ENCODE data around the gene ANO7. TPM values are rescaled to one million over a fixed set of nuclear protein-coding genes. Genes with fewer than 3 reads are reported as not detected.
"Not testable (repeated sequence)": the region's sequence is repeated elsewhere in the genome, so short reads cannot be mapped to it uniquely, and the experiment has no call there.

Gene ANO7
- total RNA-seq, 1 donor from 2014 or later = 1.4 TPM

DNA sequence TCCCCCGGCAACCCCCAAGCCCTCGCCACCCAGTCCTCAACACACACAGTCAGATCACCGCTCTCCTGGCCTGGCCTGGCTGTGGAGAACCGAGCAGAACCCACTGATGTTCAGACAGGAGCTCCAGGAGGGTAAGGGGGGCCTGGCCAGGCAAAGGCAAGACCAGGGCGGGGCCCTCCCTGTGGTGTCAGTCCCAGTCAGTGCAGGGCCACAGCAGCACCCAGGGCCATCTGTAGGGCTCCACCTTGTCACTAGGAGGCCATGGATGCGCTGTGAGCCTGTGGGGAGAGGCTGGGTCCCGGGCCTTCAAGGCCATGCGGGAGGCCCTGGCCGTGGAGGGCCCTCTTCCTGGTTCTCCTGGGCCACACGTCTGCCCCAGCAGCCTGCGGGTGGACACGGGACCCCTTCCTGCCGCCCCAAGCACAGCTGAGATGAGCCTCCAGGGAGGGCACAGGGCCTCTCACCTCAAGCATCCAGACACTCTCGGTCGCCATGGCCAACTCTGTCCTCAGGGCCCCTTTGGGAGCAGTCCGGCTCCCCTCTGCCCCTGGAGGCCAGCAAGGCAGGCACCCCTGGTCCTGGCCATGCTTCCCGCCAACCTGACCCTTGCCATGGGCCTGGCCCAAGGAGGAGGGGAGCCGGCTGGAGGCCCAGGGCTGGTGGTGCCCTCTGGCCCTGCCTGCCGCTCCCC lies 2.0 kb downstream of the ANO7 start:
- DNase-seq (ENCODE audit: low spot score) = no peak

DNA sequence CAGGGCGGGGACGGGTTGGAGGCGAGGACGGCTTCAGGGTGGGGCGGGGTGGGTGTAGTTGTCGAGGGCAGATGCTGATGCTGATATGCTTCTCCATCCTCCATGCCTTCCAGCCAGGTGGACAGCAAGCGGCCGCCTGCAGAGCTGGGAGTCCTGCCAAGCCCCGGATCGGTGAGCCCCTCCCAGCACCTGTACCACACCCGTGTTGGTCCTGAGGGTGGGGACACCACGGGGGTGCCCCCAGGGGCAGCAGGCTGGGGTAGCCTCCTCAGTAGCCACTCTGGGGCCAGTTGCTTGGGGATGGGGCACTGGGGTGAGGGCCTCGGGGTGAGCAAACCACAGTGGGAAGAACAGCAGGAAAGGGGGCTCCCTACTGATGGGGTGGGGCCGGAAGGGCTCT lies 2.6 kb downstream of the ANO7 start:
- no peak for DNase-seq (ENCODE audit: low spot score)

DNA sequence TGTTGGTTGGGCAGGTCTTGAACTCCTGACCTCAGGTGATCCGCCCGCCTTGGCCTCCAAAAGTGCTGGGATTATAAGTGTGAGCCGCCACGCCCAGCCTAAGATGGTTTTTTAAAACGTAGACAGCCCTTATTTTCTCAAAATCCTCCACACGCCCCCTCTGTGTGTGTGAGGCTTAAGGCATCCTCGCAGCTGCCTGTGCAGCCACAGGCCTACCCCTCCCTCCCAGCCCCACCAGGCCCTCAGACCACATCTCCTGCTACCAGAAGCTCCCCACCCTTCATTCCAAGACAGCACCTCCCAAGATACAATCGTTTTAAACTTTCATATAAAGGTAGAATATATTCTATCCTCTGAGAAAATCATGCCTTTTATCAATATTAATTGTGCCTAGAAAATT lies 4.8 kb downstream of the ANO7 start:
- no peak for DNase-seq (ENCODE audit: low spot score)

DNA sequence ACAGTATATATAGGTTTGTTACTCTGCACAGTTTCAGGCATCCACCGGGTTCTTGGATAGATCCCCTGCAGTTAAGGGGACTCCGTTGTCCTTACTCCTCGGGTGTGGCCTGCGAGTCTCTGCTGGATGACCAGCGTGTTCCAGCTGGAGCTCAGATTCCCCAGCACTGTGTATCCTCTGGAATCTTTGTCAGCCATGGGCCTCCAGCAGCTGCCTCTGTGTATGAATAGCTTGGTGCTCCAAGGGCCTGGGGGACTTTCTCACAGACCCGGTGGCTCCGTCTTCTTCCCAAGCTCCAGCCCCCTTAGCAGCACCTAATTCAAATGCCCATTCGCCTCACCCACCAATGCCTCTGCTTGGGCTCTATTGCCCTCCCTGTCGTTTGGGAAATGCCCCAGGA lies 6.3 kb downstream of the ANO7 start:
- no peak for DNase-seq (ENCODE audit: low spot score)

DNA sequence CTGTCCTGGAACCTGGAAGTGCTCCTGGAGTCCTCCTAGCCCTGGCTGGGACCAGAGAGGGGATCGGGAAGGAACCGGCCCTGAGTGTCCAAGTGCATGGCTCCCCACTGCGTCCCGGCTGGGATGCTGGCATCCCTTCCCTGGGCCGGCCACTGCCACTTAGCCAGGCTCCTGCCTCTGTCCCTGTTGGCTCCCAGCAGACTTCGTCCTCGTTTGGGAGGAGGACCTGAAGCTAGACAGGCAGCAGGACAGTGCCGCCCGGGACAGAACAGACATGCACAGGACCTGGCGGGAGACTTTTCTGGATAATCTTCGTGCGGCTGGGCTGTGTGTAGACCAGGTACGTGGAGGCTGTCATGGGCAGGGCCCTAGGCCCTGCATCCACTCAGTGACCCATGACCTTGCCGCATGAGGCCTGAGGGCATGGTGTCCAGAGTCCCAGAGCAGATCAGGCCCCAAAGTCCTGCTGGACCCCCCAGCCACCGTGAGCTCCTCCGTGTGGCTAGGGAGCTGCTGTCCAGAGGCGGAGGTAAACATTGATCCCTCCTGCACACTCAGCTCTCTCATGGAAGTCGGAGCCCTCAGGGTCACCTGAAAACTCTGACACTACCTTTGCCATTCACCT lies 7.1 kb downstream of the ANO7 start:
- no peak for DNase-seq (ENCODE audit: low spot score)

DNA sequence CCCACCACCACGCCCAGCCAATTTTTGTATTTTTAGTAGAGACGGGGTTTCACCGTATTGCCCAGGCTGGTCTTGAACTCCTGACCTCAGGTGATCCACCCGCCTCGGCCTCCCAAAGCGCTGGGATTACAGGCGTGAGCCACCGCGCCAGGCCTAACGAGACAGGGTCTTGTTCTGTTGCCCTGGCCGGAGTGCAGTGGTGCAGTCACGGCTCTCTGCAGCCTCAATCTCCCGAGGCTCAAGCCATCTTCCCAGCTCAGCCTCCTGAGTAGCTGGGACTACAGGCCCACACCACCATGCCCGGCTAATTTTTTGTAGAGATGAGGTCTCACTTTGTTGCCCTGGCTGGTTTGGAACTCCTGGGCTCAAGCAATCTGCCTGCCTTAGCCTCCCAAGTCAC lies 8.8 kb downstream of the ANO7 start:
- DNase-seq (ENCODE audit: low spot score) = not testable (repeated sequence)

DNA sequence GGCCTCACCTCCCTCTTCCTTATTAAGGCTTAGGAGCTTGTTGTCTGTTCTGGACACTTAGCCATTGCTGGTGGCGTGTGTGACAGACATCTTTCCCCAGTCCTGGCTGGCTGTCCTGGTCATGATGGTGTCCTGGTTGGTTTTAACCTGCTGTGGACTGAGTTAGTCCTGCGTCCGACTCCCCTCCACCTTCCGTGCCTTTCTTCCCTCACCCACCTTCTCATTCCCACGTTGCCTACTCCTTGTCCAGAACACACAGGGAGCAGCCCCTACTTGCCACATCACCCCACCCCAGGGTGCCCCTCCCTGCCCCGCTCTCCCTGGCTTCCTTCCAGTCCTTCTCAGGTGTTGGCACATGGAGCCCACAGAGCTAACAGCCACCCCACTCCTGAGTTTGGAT lies 9.5 kb downstream of the ANO7 start:
- DNase-seq (ENCODE audit: low spot score) = no peak

DNA sequence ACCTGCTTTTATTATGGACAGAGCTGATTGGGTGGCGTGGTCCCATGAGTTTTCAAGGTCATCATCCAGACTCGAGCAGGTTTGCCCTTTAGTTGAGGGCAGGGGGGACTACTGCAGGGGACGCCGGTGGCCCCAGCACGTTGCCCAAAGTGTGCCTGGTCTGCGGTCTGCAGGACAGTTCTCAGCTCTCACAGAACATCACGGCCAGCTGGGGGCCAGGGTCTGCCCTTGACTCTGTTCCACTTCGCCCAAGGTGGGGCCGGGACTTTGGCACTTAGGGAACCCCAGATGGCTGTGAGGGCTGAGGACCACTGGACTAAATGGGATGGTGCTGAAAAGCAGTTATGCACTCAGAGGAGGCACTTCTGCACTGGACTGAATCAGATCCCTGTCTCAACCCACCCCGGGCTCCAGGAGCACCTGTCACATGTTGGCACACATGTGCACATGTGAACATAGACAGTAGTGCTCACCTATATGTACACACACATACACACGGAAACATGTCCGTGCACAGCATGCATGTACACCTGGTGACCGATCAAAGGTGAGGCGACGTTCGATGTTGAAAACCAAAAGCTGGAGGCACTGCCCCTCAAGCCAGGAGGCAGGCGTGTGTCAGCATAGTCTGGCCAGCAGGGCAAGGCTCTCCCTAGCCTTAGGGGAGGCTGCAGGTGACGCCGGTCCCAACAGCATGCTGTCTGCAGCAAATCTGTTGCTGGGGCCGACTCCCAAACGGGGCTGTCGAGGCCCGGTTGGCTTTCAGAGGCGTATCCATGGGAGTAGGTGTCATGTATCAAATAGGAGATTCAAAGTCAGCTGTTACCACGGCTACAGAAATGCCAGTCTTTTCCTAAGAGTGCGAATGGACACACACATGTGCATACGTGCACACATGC lies 10.2 kb downstream of the ANO7 start:
- no peak for DNase-seq (ENCODE audit: low spot score)

DNA sequence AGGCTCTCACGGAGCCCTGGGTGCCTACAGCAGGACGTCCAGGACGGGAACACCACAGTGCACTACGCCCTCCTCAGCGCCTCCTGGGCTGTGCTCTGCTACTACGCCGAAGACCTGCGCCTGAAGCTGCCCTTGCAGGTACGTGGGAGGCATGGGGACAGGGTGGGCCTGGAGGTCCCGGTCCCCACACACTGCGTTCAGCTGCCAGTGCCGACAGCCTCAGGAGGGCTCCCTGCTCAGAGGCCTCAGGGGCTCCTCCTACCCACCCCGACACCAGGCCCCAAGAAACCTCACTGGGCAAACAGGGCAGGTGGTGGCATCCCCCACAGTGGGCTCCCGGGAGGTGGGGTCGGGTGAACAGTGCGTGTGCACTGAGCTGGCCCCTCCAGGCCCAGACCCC lies 10.8 kb downstream of the ANO7 start:
- no peak for DNase-seq (ENCODE audit: low spot score)

DNA sequence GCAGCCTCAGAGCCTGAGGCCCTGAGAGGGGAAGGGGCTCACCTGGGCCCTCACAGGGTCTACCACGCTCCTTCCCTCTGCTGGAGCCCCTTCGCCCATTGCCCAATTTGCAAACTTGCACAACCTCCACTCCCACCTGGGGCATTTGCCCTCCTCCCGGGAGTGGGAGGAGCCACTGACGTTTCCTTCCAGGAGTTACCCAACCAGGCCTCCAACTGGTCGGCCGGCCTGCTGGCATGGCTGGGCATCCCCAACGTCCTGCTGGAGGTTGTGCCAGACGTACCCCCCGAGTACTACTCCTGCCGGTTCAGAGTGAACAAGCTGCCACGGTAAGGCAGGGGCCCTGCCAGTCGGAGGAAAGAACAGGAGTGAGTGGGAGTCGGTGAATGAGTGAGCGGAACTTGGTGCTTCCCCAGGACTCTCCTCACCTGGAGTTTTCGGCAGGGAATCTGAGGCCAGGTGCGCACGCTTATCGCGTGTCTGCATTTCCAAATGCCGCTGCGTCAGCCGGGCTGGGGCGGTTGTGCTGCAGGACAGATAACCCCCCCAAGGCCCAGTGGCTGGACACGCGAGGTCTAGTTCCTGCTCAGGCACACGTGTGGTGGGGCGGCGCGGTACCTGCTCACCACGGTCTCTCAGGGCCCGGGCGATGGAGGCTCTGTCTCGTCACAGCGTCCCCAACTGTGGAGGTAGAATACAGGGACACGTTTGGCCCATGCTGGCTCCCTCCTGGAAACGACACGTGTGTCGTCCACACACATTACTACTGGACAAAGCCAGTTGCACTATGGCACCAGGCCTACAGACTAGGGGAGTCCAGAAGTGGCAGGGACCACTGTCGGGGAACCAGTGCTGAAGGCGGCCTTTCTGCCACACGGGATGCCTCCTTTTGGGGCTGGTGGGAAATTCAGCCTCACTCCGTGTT lies 11.7 kb downstream of the ANO7 start:
- no peak for DNase-seq (ENCODE audit: low spot score)

DNA sequence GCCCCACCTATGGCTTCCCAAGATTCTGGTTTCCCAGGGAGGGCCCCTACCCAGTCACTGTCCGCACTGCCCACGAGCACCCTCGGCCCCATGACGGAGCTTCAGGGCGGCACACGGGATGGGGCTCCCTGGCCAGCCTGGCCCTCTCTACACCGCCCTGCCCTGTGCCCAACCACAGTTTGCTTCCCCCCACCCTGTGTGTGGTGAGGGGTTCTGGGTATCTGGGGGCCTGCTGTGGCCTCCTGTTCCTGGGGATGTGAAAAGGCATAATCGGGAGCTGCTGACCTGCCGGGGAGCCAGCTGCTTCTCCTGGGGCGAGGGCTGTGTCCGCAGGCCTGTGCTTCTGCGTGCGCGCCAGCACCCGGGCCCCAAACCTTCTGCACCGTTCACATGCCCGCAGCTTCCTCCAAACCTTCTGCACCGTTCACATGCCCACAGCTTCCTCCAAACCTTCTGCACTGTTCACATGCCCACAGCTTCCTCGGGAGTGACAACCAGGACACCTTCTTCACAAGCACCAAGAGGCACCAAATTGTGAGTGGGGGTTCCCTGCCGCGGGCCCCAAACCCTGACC lies 12.4 kb downstream of the ANO7 start:
- DNase-seq (ENCODE audit: low spot score) = no peak

DNA sequence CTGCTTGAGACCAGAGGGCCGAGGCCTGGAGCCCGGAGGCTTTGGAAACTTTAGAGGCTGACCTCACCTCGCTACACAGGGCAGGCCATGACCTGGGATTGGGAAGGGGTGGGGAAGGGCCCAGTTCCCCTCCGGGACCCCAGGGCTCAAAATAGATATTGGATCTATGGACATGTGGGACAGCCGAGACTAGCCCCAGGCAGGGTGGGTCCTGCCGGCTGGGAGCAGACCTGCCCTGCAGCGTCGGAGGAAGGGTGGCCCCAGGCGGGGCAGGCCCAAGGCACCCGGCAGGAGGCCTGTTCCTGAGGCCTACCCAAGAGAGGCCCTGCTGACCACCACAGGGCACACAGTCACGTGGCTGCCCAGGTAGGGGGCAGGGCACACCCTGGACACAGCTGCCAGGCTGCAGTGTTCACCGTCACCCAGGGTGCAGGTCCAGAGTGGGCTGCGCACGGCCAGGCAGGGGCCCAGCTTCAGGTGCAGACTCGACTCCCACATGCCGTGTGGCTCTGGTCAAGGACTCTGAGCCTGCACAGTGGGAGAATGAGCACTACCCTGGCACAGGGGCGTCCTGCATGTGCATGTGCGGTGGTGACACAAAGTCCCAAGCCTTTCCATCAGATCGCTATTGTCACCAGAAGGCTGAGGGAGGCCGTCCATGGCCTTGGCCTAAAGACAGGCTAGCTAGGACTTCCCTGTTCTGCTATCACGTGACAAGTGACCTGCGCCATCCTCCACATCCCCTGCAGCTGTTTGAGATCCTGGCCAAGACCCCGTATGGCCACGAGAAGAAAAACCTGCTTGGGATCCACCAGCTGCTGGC lies 13.2 kb downstream of the ANO7 start:
- DNase-seq (ENCODE audit: low spot score) = no peak

DNA sequence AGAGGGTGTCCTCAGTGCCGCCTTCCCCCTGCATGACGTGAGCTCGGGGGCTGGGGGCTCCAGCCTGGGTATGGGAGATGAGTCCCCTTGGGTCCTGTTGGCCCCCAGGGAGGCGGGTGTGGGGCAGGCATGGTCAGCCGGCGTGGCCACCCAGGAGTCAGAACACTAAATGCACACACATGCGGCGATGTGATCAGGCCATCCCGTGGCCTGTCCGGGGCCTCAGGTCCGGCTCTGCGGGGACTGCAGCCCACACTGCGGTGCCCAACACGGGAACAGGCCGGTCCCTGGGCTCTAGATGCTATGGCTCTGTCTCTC lies 13.8 kb downstream of the ANO7 start:
- no peak for DNase-seq (ENCODE audit: low spot score)

DNA sequence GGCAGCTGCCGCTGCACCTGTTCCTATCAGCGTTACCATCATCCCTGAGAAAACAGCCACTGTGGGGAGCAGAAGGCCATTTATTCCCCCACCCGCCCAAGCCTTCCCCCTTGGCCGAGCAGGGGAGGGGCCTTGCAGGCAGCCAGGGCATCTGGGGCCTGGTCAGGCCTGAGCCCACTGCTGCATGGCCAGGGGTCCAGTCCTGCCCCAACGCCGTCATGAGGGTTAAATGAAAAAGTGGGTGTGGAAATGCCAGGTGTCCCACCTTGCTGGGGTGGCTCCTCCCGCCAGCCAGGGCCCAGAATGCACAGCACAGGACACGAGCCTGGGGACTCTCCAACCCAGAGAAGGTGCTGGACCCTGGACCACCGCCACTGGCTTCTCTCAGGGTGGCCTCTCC lies 14.2 kb downstream of the ANO7 start:
- no peak for DNase-seq (ENCODE audit: low spot score)

DNA sequence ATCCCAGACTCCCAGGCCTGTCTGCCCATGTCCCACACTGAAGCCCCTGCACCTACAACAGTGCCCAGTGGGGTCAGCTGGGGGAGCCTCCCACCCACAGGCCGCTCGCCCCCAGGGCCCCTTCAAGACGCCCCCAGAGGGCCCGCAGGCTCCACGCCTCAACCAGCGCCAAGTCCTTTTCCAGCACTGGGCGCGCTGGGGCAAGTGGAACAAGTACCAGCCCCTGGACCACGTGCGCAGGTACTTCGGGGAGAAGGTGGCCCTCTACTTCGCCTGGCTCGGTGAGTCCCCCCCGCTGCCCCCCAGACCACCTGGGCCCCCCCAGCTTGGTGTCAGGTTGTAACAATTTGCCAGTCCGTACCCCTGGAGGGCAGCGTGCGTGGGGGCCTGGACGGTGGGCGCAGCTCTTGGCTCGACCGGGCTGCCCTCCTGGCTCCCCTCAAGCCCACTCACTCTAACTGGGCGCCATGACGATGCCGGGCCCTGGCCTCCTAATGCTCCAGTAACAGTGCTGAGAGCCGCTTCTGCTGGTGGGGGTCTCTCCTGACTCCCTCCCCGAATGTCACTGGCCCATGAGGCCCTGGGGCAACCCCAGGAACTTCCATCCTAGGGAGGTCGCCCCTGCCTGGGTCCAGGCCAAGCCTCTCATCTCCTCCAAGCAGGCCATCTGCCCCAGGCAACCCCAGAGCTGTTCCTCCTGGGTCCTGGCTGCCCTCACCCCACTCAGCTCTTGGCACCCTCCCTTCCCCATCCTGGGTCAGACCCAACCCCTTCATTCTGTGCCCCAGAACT lies 14.9 kb downstream of the ANO7 start:
- no peak for DNase-seq (ENCODE audit: low spot score)

DNA sequence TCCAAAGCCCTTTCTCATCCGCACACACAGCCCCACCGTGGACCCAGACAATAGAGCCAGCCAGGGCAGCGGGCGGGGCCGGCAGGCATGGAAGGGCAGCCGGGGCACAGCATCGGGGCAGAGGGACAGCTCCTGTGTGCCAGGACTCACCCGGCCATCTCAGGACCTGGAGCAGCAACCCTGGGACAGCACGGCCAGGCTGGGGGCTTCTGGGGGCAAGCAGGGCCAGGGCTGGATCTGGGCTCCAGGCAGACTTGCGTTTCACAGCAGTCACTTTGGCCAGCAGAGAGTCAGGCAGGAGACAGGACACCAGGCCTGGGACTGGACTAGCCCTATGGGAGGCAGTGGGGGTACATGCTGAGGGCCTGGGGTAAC lies 15.5 kb downstream of the ANO7 start:
- no peak for DNase-seq (ENCODE audit: low spot score)

DNA sequence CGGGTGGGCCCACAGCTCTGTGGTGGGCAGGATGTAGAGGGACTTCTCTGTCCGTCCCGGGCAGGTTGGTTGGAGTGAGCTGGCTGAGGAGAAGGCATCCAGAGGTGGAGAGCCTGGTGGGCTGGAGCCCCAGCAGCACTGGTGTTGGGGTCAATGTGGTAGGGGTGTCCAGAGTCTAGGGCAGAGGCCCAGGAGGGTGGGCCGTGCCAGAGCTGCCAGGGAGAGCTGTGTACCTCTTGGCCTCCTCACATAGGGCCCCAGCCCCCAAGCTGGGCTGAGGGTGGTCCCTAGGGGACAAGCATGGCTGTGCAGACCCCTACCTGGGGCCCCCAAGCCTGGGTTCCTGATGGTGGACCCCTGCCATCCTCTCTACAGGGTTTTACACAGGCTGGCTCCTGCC lies 16.0 kb downstream of the ANO7 start:
- DNase-seq (ENCODE audit: low spot score) = no peak

DNA sequence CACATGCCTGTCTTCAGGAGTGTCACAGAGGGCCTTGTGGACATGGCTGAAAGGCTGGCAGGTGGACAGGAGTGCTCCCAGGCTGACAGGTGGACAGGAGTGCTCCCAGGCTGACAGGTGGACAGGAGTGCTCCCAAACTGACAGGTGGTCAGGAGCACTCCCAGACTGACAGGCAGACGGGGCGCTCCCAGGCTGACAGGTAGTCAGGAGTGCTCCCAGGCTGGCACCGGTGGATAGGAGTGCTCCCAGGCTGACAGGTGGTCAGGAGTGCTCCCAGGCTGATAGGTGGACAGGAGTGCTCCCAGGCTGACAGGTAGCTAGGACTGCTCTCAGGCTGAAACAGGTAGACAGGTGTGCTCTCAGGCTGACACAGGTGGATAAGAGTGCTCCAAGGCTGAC lies 16.6 kb downstream of the ANO7 start:
- DNase-seq (ENCODE audit: low spot score) = no peak

DNA sequence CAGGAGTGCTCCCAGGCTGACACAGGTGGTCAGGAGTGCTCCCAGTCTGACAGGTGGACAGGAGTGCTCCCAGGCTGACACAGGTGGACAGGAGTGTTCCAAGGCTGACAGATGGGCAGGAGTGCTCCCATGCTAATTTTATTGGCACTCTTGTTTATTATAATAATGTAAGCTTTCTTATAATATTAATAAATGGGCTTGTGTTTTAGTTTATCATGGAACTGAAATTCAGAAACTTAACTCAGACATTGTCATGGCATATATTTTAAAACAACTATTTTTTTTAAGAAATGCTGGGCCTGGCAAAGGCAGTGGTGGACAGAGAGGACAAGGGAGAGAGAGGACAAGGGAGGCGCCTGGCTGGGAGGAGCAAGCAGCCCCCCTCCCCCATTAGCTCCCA lies 18.7 kb downstream of the ANO7 start:
- DNase-seq (ENCODE audit: low spot score) = no peak

DNA sequence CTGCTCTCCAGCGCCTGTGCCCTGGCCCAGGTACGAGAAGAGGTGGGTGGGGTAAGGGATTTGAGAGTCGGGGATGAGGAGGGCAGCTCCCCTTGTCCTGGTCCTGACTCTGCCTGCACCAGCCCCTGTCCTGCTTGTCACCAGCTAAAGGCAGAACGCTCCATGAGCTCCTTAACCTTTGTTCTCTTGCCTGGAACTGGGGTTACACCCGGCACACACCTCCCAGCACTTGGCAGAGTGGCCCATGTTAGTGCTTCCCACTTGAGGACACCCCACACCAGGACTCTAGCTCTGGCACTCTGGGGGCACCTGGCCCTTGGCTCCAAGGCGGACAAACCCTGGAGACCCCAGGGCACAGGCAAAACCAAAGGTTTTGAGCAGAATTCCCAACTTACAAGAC lies 19.2 kb downstream of the ANO7 start:
- DNase-seq (ENCODE audit: low spot score) = no peak

Measured in ureter (tissue), 1 donor.